T-cell (primary cell): Measurements from ENCODE around the gene FAM110A. TPM values are rescaled to one million over a fixed set of nuclear protein-coding genes. Genes with fewer than 3 reads are reported as not detected.
A peak's percentile ranks its signal among the peaks of the same experiment; 100 is the strongest.

ENCODE experiments used
- ATAC-seq, 4 experiments: fragments of 200-7000 bp in 3 of 4; fragments of 150-1000 bp in 1 of 4; cut with Tn5 transposase; replicated peaks in 1 of 4; 1 replicate in 3 of 4; 2 replicates in 1 of 4; pipeline ENCODE4 v1.10.0; 2021; ENCODE audit warnings: moderate library complexity in 3 of 4, mild to moderate bottlenecking in 2 of 4, moderate number of reproducible peaks in 1 of 4
- CTCF ChIA-PET, 2 donors: fragments of 300-600 bp; sonication (Branson Sonifier 250); formaldehyde crosslinking; loops; one replicate each; lab custom pipeline; 2022; ENCODE audit warnings: antibody characterized with exemption in 2 of 2; lab: Charles Lee
- POLR2A ChIA-PET, 2 donors: fragments of 300-600 bp; sonication (Branson Sonifier 250); formaldehyde crosslinking; loops; one replicate each; lab custom pipeline; 2022; ENCODE audit warnings: antibody characterized with exemption in 2 of 2; lab: Charles Lee
- DNase-seq, 35 experiments: peaks; one replicate each; pipeline versions ENCODE4 v3.0.0 to v3.0.0-alpha.2; 2013 to 2023
- H3K27ac ChIP-seq: one replicate; pipeline ENCODE4 v1.5.1; 2013; ENCODE audit warnings: low read length
- H3K27me3 ChIP-seq, 2 experiments: replicated peaks in 1 of 2; 1 replicate in 1 of 2; 2 replicates in 1 of 2; pipeline versions ENCODE4 v1.6.1 to v1.7.0; 2013; ENCODE audit warnings: low read length in 1 of 2, mixed read lengths in 1 of 2; ENCODE audit not compliant: control insufficient read depth in 2 of 2, insufficient read depth in 2 of 2; ENCODE audit errors: extremely low read depth in 1 of 2
- H3K36me3 ChIP-seq, 2 donors: 1 replicate in 1 of 2; 2 replicates in 1 of 2; pipeline versions ENCODE4 v1.6.1 to v1.7.0; 2013; ENCODE audit warnings: low read length in 1 of 2; ENCODE audit not compliant: control insufficient read depth in 2 of 2, insufficient read depth in 1 of 2; ENCODE audit errors: extremely low read depth in 1 of 2
- H3K4me1 ChIP-seq, 2 experiments: 1 replicate in 1 of 2; 2 replicates in 1 of 2; pipeline versions ENCODE4 v1.6.1 to v1.7.0; 2013; ENCODE audit warnings: low read length in 2 of 2, mixed read lengths in 1 of 2; ENCODE audit not compliant: insufficient read depth in 2 of 2, control insufficient read depth in 1 of 2; ENCODE audit errors: extremely low read depth in 1 of 2
- H3K4me3 ChIP-seq, 2 donors: 1 replicate in 1 of 2; 2 replicates in 1 of 2; pipeline versions ENCODE4 v1.5.1 to v1.7.0; 2013; ENCODE audit warnings: mild to moderate bottlenecking in 2 of 2, low read length in 1 of 2, moderate library complexity in 1 of 2; ENCODE audit not compliant: control insufficient read depth in 1 of 2; ENCODE audit errors: extremely low read depth in 1 of 2
- H3K9me3 ChIP-seq: 2 replicates; pipeline ENCODE4 v1.7.0; 2013
- H3K27ac Mint-ChIP-seq, 2 donors: one replicate each; pipeline ENCODE4 v1.8.0; 2020 to 2021; ENCODE audit warnings: mild to moderate bottlenecking in 2 of 2, mixed read lengths in 2 of 2
- H3K27me3 Mint-ChIP-seq, 2 donors: one replicate each; pipeline ENCODE4 v1.8.0; 2021 to 2022; ENCODE audit warnings: mixed read lengths in 2 of 2
- H3K36me3 Mint-ChIP-seq: one replicate; pipeline ENCODE4 v1.8.0; 2021; ENCODE audit warnings: mixed read lengths
- H3K4me1 Mint-ChIP-seq, 3 donors: one replicate each; pipeline ENCODE4 v1.8.0; 2020 to 2022; ENCODE audit warnings: mixed read lengths in 3 of 3, mild to moderate bottlenecking in 1 of 3
- H3K4me3 Mint-ChIP-seq, 3 donors: one replicate each; pipeline ENCODE4 v1.8.0; 2020 to 2022; ENCODE audit warnings: mild to moderate bottlenecking in 3 of 3, mixed read lengths in 3 of 3, moderate library complexity in 3 of 3
- H3K9me3 Mint-ChIP-seq, 3 donors: one replicate each; pipeline ENCODE4 v1.8.0; 2020 to 2022; ENCODE audit warnings: mixed read lengths in 3 of 3
- WGBS: methylation state at CpG from one replicate; pipeline ENCODE4 v1.1.5; 2013; ENCODE audit warnings: missing lambda C conversion rate; ENCODE audit not compliant: insufficient coverage; 5-methylcytosine and 5-hydroxymethylcytosine counted together
- total RNA-seq, 35 experiments: library from RNA in 6 of 35; stranded (reverse) in 6 of 35; fragments of 120-200 nt in 1 of 35; gene quantifications; one replicate each; pipeline versions ENCODE4 v1.2.1 to v1.2.4 and lab custom pipeline; 2013 to 2026

Gene FAM110A
- total RNA-seq, 5 donors from 2014 or later (not counting 1 experiment from before 2014, with no cell fraction given), result 12.7 to 27.9 (median 26.9) TPM

GRCh38 chr20:831251-831650 lies 2.3 kb upstream of the FAM110A start:
- no peaks in the 10 kb centered on the region for H3K9me3 Mint-ChIP-seq
- H3K36me3 Mint-ChIP-seq, result no peaks in the 10 kb centered on the region
- H3K36me3 ChIP-seq, result no peaks in the 10 kb centered on the region
- H3K4me1 Mint-ChIP-seq, result peaks cover 25 to 29% (median 29%) of the 10 kb centered on the region in 3 donors
- no CpG with 5 or more reads among the region's 3 CpGs for WGBS
- H3K4me1 ChIP-seq, result peaks cover 17 to 26% of the 10 kb centered on the region in 2 experiments
- no peaks in the 10 kb centered on the region for H3K27me3 Mint-ChIP-seq
- no peak overlapping the region for H3K27ac ChIP-seq
- no peak overlapping the region for H3K27ac Mint-ChIP-seq
- DNase-seq, result no peak
- no peak for ATAC-seq
- POLR2A ChIA-PET, result no interaction called here
- H3K9me3 ChIP-seq, result no peaks in the 10 kb centered on the region
- H3K4me3 Mint-ChIP-seq, result no peak overlapping the region
- CTCF ChIA-PET, result interaction anchor here (0.6 to 0.9 kb wide), 3 partner anchors 124 to 423 kb away, joined by 3 to 4 read pairs (median 3); no protein-coding TSS in a partner anchor
- H3K4me3 ChIP-seq, result no peak overlapping the region
- H3K27me3 ChIP-seq, result no peaks in the 10 kb centered on the region

GRCh38 chr20:831956-832355 lies 1.6 kb upstream of the FAM110A start:
- Histone ChIP-seq H3K4me3 (no peak overlapping the region), H3K27ac (no peak overlapping the region), H3K9me3 (no peaks in the 10 kb centered on the region), H3K4me1 (peaks cover 17 to 28% of the 10 kb centered on the region in 2 experiments), H3K36me3 (no peaks in the 10 kb centered on the region), H3K27me3 (no peaks in the 10 kb centered on the region)
- H3K36me3 Mint-ChIP-seq, result no peaks in the 10 kb centered on the region
- H3K9me3 Mint-ChIP-seq, result no peaks in the 10 kb centered on the region
- POLR2A ChIA-PET, result no interaction called here
- CTCF ChIA-PET, result interaction anchor here (1.5 to 2.2 kb wide), 2 partner anchors 15 to 123 kb away, joined by 5 to 11 read pairs; no protein-coding TSS in a partner anchor
- H3K27ac Mint-ChIP-seq, result no peak overlapping the region
- no peak for DNase-seq
- ATAC-seq, result no peak
- H3K4me1 Mint-ChIP-seq, result peaks cover 31 to 36% (median 35%) of the 10 kb centered on the region in 3 donors
- H3K27me3 Mint-ChIP-seq, result no peaks in the 10 kb centered on the region
- H3K4me3 Mint-ChIP-seq, result no peak overlapping the region
- WGBS, result no CpG with 5 or more reads among the region's 3 CpGs

GRCh38 chr20:833121-833449 lies 430 bp upstream of the FAM110A start:
- Histone ChIP-seq H3K4me1 (peaks cover 17 to 35% of the 10 kb centered on the region in 2 experiments), H3K4me3 (peak overlapping the region; percentile 57 to 87), H3K27ac (peak overlapping the region; percentile 85), H3K9me3 (no peaks in the 10 kb centered on the region), H3K27me3 (no peaks in the 10 kb centered on the region), H3K36me3 (no peaks in the 10 kb centered on the region)
- Mint-ChIP-seq H3K27me3 (no peaks in the 10 kb centered on the region), H3K36me3 (no peaks in the 10 kb centered on the region), H3K4me1 (peaks cover 38 to 44% (median 41%) of the 10 kb centered on the region in 3 donors), H3K27ac (peak overlapping the region; percentile 74 to 89), H3K4me3 (peak overlapping the region; percentile 78 to 92 (median 86)), H3K9me3 (no peaks in the 10 kb centered on the region)
- CTCF ChIA-PET, result interaction anchor here (0.5 to 2.2 kb wide), 7 partner anchors 9 to 289 kb away, joined by 3 to 11 read pairs (median 4); partner anchors contain the start of gene CSNK2A1 (in 1 of the 2)
- WGBS, result 0% methylated on average over 2 of the region's 4 CpGs
- ATAC-seq (peak in 1 of 4 experiments; percentile 2), DNase-seq (no peak)
- POLR2A ChIA-PET, result interaction anchor here (0.6 to 0.7 kb wide), 5 partner anchors 14 to 292 kb away, joined by 3 to 8 read pairs (median 3); partner anchors contain the start of gene PSMF1 (in 1 of the 2)

- ATAC-seq (peak in 3 of 4 experiments; percentile 4 to 11 (median 7)), DNase-seq (peak in 1 of 35 experiments; percentile 27)
- Mint-ChIP-seq H3K4me3 (peak overlapping the region; percentile 78 to 92 (median 86)), H3K9me3 (no peaks in the 10 kb centered on the region), H3K36me3 (peaks cover 4% of the 10 kb centered on the region), H3K27me3 (no peaks in the 10 kb centered on the region), H3K27ac (peak overlapping the region; percentile 64 to 78), H3K4me1 (peaks cover 44 to 51% (median 44%) of the 10 kb centered on the region in 3 donors)
- ChIA-PET POLR2A (no interaction called here), CTCF (interaction anchor here in 1 of 2 donors (0.9 to 2.2 kb wide), 2 partner anchors 10 to 12 kb away, joined by 4 to 11 read pairs; no protein-coding TSS in a partner anchor)
- H3K27ac ChIP-seq, result peak overlapping the region; percentile 85
- H3K9me3 ChIP-seq, result no peaks in the 10 kb centered on the region
- whole genome bisulfite sequencing, result 3% methylated on average over 15 of the region's 18 CpGs
- peaks cover 17 to 35% of the 10 kb centered on the region in 2 experiments for H3K4me1 ChIP-seq
- peak overlapping the region; percentile 87 to 98 for H3K4me3 ChIP-seq
- no peaks in the 10 kb centered on the region for H3K27me3 ChIP-seq
- peaks cover 0 to 4% of the 10 kb centered on the region in 2 donors for H3K36me3 ChIP-seq
These were observed 734 bp downstream of the FAM110A start for GRCh38 chr20:834151-834746.

- H3K27ac ChIP-seq, result peak overlapping the region; percentile 39
- H3K4me3 ChIP-seq, result peak overlapping the region in 1 of 2 donors; percentile 11
- no peaks in the 10 kb centered on the region for H3K27me3 ChIP-seq
- DNase-seq (peak in 1 of 35 experiments; percentile 5), ATAC-seq (no peak)
- ChIA-PET CTCF (no interaction called here), POLR2A (no interaction called here)
- no peaks in the 10 kb centered on the region for H3K9me3 ChIP-seq
- Mint-ChIP-seq H3K27ac (peak overlapping the region; percentile 50 to 82), H3K4me1 (peaks cover 47 to 65% (median 49%) of the 10 kb centered on the region in 3 donors), H3K27me3 (no peaks in the 10 kb centered on the region), H3K4me3 (peak overlapping the region; percentile 26 to 92 (median 40)), H3K36me3 (peaks cover 4% of the 10 kb centered on the region), H3K9me3 (no peaks in the 10 kb centered on the region)
- peaks cover 2 to 10% of the 10 kb centered on the region in 2 donors for H3K36me3 ChIP-seq
- H3K4me1 ChIP-seq, result peaks cover 17 to 38% of the 10 kb centered on the region in 2 experiments
- 20% methylated on average over 1 of the region's 2 CpGs for whole genome bisulfite sequencing
These were observed 2.1 kb downstream of the FAM110A start for GRCh38 chr20:835608-836045.

GRCh38 chr20:836190-836589 lies 2.7 kb downstream of the FAM110A start:
- H3K4me1 ChIP-seq, result peaks cover 18 to 43% of the 10 kb centered on the region in 2 experiments
- peak overlapping the region in 1 of 2 donors; percentile 37 for H3K27ac Mint-ChIP-seq
- H3K4me1 Mint-ChIP-seq, result peaks cover 48 to 65% (median 50%) of the 10 kb centered on the region in 3 donors
- no CpG with 5 or more reads among the region's 1 CpG for WGBS
- H3K4me3 ChIP-seq, result no peak overlapping the region
- peaks cover 2 to 10% of the 10 kb centered on the region in 2 donors for H3K36me3 ChIP-seq
- H3K36me3 Mint-ChIP-seq, result peaks cover 4% of the 10 kb centered on the region
- H3K4me3 Mint-ChIP-seq, result peak overlapping the region in 1 of 3 donors; percentile 92
- ChIA-PET POLR2A (no interaction called here), CTCF (no interaction called here)
- H3K27me3 ChIP-seq, result no peaks in the 10 kb centered on the region
- no peaks in the 10 kb centered on the region for H3K27me3 Mint-ChIP-seq
- H3K27ac ChIP-seq, result no peak overlapping the region
- H3K9me3 ChIP-seq, result no peaks in the 10 kb centered on the region
- H3K9me3 Mint-ChIP-seq, result no peaks in the 10 kb centered on the region
- ATAC-seq (no peak), DNase-seq (no peak)
